WTC11 (cell line): ENCODE results near the gene TBC1D22A. TPM values are rescaled to one million over a fixed set of nuclear protein-coding genes. Genes with fewer than 3 reads are reported as not detected.

Experiments used
- ATAC-seq: fragments of 200-7000 bp; cut with Tn5 transposase; 2 replicates; pipeline ENCODE4 v1.10.0; 2021; ENCODE audit warnings: mild to moderate bottlenecking, moderate library complexity
- CTCF ChIA-PET: fragments of 300-600 bp; sonication (Branson Sonifier 250); formaldehyde crosslinking; loops from one replicate; lab custom pipeline; 2021; ENCODE audit warnings: antibody characterized with exemption; lab: Charles Lee
- POLR2A ChIA-PET: fragments of 350-600 bp; sonication (Branson Sonifier 250); formaldehyde crosslinking; loops from one replicate; lab custom pipeline; 2021; ENCODE audit warnings: antibody characterized with exemption; lab: Charles Lee
- DNase-seq: peaks from one replicate; pipeline ENCODE4 v3.0.0; 2021; ENCODE audit warnings: low spot score
- H3K27ac Mint-ChIP-seq: 2 replicates; pipeline ENCODE4 v1.8.0; 2021; ENCODE audit warnings: mixed read lengths
- H3K27me3 Mint-ChIP-seq: 2 replicates; pipeline ENCODE4 v1.8.0; 2021; ENCODE audit warnings: low read depth, mild to moderate bottlenecking, moderate library complexity, mixed read lengths
- H3K36me3 Mint-ChIP-seq: 2 replicates; pipeline ENCODE4 v1.8.0; 2021; ENCODE audit warnings: mixed read lengths
- H3K4me1 Mint-ChIP-seq: 2 replicates; pipeline ENCODE4 v1.8.0; 2022; ENCODE audit warnings: mixed read lengths
- H3K4me3 Mint-ChIP-seq: 2 replicates; pipeline ENCODE4 v1.8.0; 2021; ENCODE audit warnings: mild to moderate bottlenecking, moderate library complexity, mixed read lengths
- H3K9me3 Mint-ChIP-seq: 2 replicates; pipeline ENCODE4 v1.8.0; 2021; ENCODE audit warnings: mixed read lengths
- ATF1 ChIP-seq: sonication (generic); formaldehyde crosslinking; IDR thresholded peaks from 2 replicates; pipeline ENCODE4 v1.8.1; 2023; ENCODE audit warnings: mild to moderate bottlenecking, moderate library complexity, missing genetic modification reagents
- ATF2 ChIP-seq: sonication (generic); formaldehyde crosslinking; IDR thresholded peaks from 2 replicates; pipeline ENCODE4 v1.8.1; 2022; ENCODE audit warnings: low read depth, missing genetic modification reagents, borderline replicate concordance
- CREB1 ChIP-seq: sonication (generic); formaldehyde crosslinking; IDR thresholded peaks from 2 replicates; pipeline ENCODE4 v1.8.0; 2023; ENCODE audit warnings: mild to moderate bottlenecking, missing genetic modification reagents
- E2F4 ChIP-seq: sonication (generic); formaldehyde crosslinking; IDR thresholded peaks from 2 replicates; pipeline ENCODE4 v1.8.1; 2022; ENCODE audit warnings: low read depth, mild to moderate bottlenecking, moderate library complexity, missing genetic modification reagents, borderline replicate concordance
- E2F5 ChIP-seq: sonication (generic); formaldehyde crosslinking; IDR thresholded peaks from 2 replicates; pipeline ENCODE4 v1.8.1; 2022; ENCODE audit warnings: mild to moderate bottlenecking, moderate library complexity, missing genetic modification reagents
- ESRRA ChIP-seq: sonication (generic); formaldehyde crosslinking; IDR thresholded peaks from 2 replicates; pipeline ENCODE4 v1.8.1; 2022; ENCODE audit warnings: mild to moderate bottlenecking, missing genetic modification reagents, borderline replicate concordance
- GABPB1 ChIP-seq: sonication (generic); formaldehyde crosslinking; IDR thresholded peaks from 2 replicates; pipeline ENCODE4 v1.8.1; 2023; ENCODE audit warnings: mild to moderate bottlenecking, missing genetic modification reagents
- MXD4 ChIP-seq: fragments of 250-450 bp; sonication (Bioruptor Pico); IDR thresholded peaks from 2 replicates; pipeline ENCODE4 v1.8.0; 2021; ENCODE audit warnings: mild to moderate bottlenecking, moderate library complexity, borderline replicate concordance
- NFE2L1 ChIP-seq: sonication (generic); formaldehyde crosslinking; IDR thresholded peaks from 2 replicates; pipeline ENCODE4 v1.8.1; 2023; ENCODE audit warnings: missing genetic modification reagents
- OVOL2 ChIP-seq: fragments of 250-450 bp; sonication (Bioruptor Pico); IDR thresholded peaks from 2 replicates; pipeline ENCODE4 v1.9.0; 2021; ENCODE audit warnings: mild to moderate bottlenecking, borderline replicate concordance
- SMAD3 ChIP-seq: sonication (generic); formaldehyde crosslinking; IDR thresholded peaks from 2 replicates; pipeline ENCODE4 v1.8.0; 2022; ENCODE audit warnings: missing genetic modification reagents, mild to moderate bottlenecking, borderline replicate concordance
- SP1 ChIP-seq: sonication (generic); formaldehyde crosslinking; conservative IDR thresholded peaks from 2 replicates; pipeline ENCODE4 v1.8.1; 2022; ENCODE audit warnings: missing genetic modification reagents
- TP53 ChIP-seq: sonication (generic); formaldehyde crosslinking; IDR thresholded peaks from 2 replicates; pipeline ENCODE4 v1.8.1; 2023; ENCODE audit warnings: mild to moderate bottlenecking, missing genetic modification reagents
- ZBTB43 ChIP-seq: sonication (generic); formaldehyde crosslinking; IDR thresholded peaks from 2 replicates; pipeline ENCODE4 v1.8.1; 2023; ENCODE audit warnings: mild to moderate bottlenecking, missing genetic modification reagents
- ZNF121 ChIP-seq: sonication (generic); formaldehyde crosslinking; IDR thresholded peaks from 2 replicates; pipeline ENCODE4 v1.8.0; 2023; ENCODE audit warnings: missing genetic modification reagents
- ZNF138 ChIP-seq: sonication (generic); formaldehyde crosslinking; conservative IDR thresholded peaks from 2 replicates; pipeline ENCODE4 v1.8.1; 2022; ENCODE audit warnings: mild to moderate bottlenecking, moderate library complexity, missing genetic modification reagents
- ZNF232 ChIP-seq: sonication (generic); formaldehyde crosslinking; IDR thresholded peaks from 2 replicates; pipeline ENCODE4 v1.8.0; 2022; ENCODE audit warnings: mild to moderate bottlenecking, missing genetic modification reagents
- ZNF317 ChIP-seq: sonication (generic); formaldehyde crosslinking; IDR thresholded peaks from 2 replicates; pipeline ENCODE4 v1.8.1; 2023; ENCODE audit warnings: low read depth, mild to moderate bottlenecking, moderate library complexity, missing genetic modification reagents, borderline replicate concordance
- ZNF423 ChIP-seq: fragments of 250-450 bp; sonication (Bioruptor Pico); IDR thresholded peaks from 2 replicates; pipeline ENCODE4 v2.1.2; 2022; ENCODE audit warnings: mild to moderate bottlenecking, moderate library complexity
- total RNA-seq: library from RNA; stranded (reverse); gene quantifications from 3 replicates; pipeline ENCODE4 v1.2.3, GENCODE V29; 2021

Gene TBC1D22A
- total RNA-seq, 1 experiment from 2014 or later = 18.1 TPM

- no peak for TF ChIP-seq NFE2L1 (CRISPR knock-in tag)
- TF ChIP-seq ATF2 = no peak
- TF ChIP-seq E2F5 (CRISPR knock-in tag) = no peak
- no peak for TF ChIP-seq SMAD3 (CRISPR knock-in tag)
- no peak for TF ChIP-seq E2F4 (CRISPR knock-in tag)
- no peak for TF ChIP-seq ZBTB43 (CRISPR knock-in tag)
- TF ChIP-seq TP53 = no peak
- TF ChIP-seq MXD4 (CRISPR knock-in tag) = no peak
- no peak for TF ChIP-seq ATF1 (CRISPR knock-in tag)
- no peak for TF ChIP-seq OVOL2 (CRISPR knock-in tag)
- TF ChIP-seq CREB1 = no peak
- TF ChIP-seq SP1 (CRISPR knock-in tag) = no peak
- TF ChIP-seq ZNF423 (CRISPR knock-in tag) = no peak
- TF ChIP-seq ZNF121 (CRISPR knock-in tag) = no peak
- no peak for TF ChIP-seq ZNF138 (CRISPR knock-in tag)
- Mint-ChIP-seq H3K27ac (no peak overlapping the region), H3K9me3 (no peaks in the 10 kb centered on the region), H3K27me3 (no peaks in the 10 kb centered on the region; the same call in 1 of the 2 replicates), H3K36me3 (no peaks in the 10 kb centered on the region), H3K4me1 (no peaks in the 10 kb centered on the region), H3K4me3 (no peak overlapping the region)
- DNase-seq (no peak), ATAC-seq (no peak)
- CTCF ChIA-PET = no interaction called here
- POLR2A ChIA-PET = no interaction called here
Measured at GRCh38 chr22:47147572-47147971, 385.1 kb downstream of the TBC1D22A start.

- TF ChIP-seq ZNF232 (CRISPR knock-in tag) (no peak), ZBTB43 (CRISPR knock-in tag) (no peak)
- TF ChIP-seq, all 79 proteins: peak for 0
- Mint-ChIP-seq H3K36me3 (no peaks in the 10 kb centered on the region), H3K27ac (no peak overlapping the region), H3K4me1 (no peaks in the 10 kb centered on the region), H3K9me3 (no peaks in the 10 kb centered on the region), H3K4me3 (no peak overlapping the region), H3K27me3 (no peaks in the 10 kb centered on the region; the same call in 1 of the 2 replicates)
- POLR2A ChIA-PET = no interaction called here
- DNase-seq (no peak), ATAC-seq (no peak)
- CTCF ChIA-PET = no interaction called here
Measured at GRCh38 chr22:47148510-47148909, 386.1 kb downstream of the TBC1D22A start.

- H3K4me1 Mint-ChIP-seq = no peaks in the 10 kb centered on the region
- ChIA-PET CTCF (no interaction called here), POLR2A (no interaction called here)
- no peaks in the 10 kb centered on the region; the same call in 1 of the 2 replicates for H3K27me3 Mint-ChIP-seq
- H3K4me3 Mint-ChIP-seq = no peak overlapping the region
- no peak overlapping the region for H3K27ac Mint-ChIP-seq
- H3K36me3 Mint-ChIP-seq = no peaks in the 10 kb centered on the region
- no peaks in the 10 kb centered on the region for H3K9me3 Mint-ChIP-seq
- no peak for DNase-seq
- TF ChIP-seq ATF1 (CRISPR knock-in tag) (no peak), ZNF317 (no peak), MXD4 (CRISPR knock-in tag) (no peak), ESRRA (CRISPR knock-in tag) (no peak), GABPB1 (CRISPR knock-in tag) (no peak)
- no peak for ATAC-seq
Measured at GRCh38 chr22:47148956-47149728, 386.7 kb downstream of the TBC1D22A start.
